Transverse colon (tissue), 4 donors: ENCODE results near the gene SP140L.

ENCODE experiments used
- POLR2A ChIP-seq: fragments of 450-650 bp; IDR thresholded peaks from one replicate; pipeline ENCODE4 v1.6.1; 2016; ENCODE audit warnings: antibody characterized with exemption, mild to moderate bottlenecking, moderate library complexity
- POLR2AphosphoS5 ChIP-seq, 3 donors: sonication (generic); formaldehyde crosslinking; IDR thresholded peaks; one replicate each; pipeline ENCODE4 v1.6.1; 2016; ENCODE audit warnings: antibody characterized with exemption in 3 of 3
- TF ChIP-seq, protein P1 (sequence below), 5 experiments: fragments of 200-600 bp in 3 of 5; fragments of 450-650 bp in 2 of 5; sonication (generic) in 3 of 5; IDR thresholded peaks; 1 replicate in 2 of 5; 2 replicates in 3 of 5; pipeline ENCODE4 v1.5.1; 2016 to 2017; ENCODE audit warnings: antibody characterized with exemption in 5 of 5, inconsistent platforms in 3 of 5, mild to moderate bottlenecking in 2 of 5, moderate library complexity in 1 of 5

GRCh38 chr2:230348787-230349186 is 21.8 kb downstream of the SP140L start:
- TF ChIP-seq, protein P1, sequence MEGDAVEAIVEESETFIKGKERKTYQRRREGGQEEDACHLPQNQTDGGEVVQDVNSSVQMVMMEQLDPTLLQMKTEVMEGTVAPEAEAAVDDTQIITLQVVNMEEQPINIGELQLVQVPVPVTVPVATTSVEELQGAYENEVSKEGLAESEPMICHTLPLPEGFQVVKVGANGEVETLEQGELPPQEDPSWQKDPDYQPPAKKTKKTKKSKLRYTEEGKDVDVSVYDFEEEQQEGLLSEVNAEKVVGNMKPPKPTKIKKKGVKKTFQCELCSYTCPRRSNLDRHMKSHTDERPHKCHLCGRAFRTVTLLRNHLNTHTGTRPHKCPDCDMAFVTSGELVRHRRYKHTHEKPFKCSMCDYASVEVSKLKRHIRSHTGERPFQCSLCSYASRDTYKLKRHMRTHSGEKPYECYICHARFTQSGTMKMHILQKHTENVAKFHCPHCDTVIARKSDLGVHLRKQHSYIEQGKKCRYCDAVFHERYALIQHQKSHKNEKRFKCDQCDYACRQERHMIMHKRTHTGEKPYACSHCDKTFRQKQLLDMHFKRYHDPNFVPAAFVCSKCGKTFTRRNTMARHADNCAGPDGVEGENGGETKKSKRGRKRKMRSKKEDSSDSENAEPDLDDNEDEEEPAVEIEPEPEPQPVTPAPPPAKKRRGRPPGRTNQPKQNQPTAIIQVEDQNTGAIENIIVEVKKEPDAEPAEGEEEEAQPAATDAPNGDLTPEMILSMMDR (IDR thresholded peaks at IDR 0.05): no peak
- TF ChIP-seq POLR2AphosphoS5 (IDR thresholded peaks at IDR 0.05) (no peak), POLR2A (no peak)
